Endothelial cell of umbilical vein (primary cell): ENCODE results near the gene CFAP61. TPM values are rescaled to one million over a fixed set of nuclear protein-coding genes. Genes with fewer than 3 reads are reported as not detected.

Source experiments
- BruUV-seq: library from RNA; stranded (reverse); fragments of 400-500 nt; replicated peaks from 2 replicates; lab custom pipeline; 2021; lab: Mats Ljungman, UMichigan
- CTCF ChIA-PET: fragments of 300-600, 350-600 bp; sonication (Branson Sonifier 250); formaldehyde crosslinking; loops from one replicate; lab custom pipeline; 2021; ENCODE audit warnings: antibody characterized with exemption, inconsistent platforms; lab: Charles Lee
- POLR2A ChIA-PET: fragments of 300-600, 350-600 bp; sonication (Branson Sonifier 250); formaldehyde crosslinking; loops from one replicate; lab custom pipeline; 2021; ENCODE audit warnings: antibody characterized with exemption, inconsistent platforms; lab: Charles Lee
- DNase-seq: peaks from one replicate; pipeline ENCODE4 v3.0.0-alpha.2; 2011; ENCODE audit warnings: low read depth, low spot score
- FAIRE-seq: peaks from 2 replicates; lab custom pipeline; 2011; peaks lifted over from hg19 to GRCh38; lab: Jason Lieb, UNC
- H2AFZ ChIP-seq: 2 replicates; pipeline ENCODE4 v1.6.0; 2012; ENCODE audit warnings: low read depth, low read length, control low read depth, inconsistent platforms
- H3K27ac ChIP-seq: 2 replicates; pipeline ENCODE4 v1.5.1; 2011; ENCODE audit warnings: low read depth, mild to moderate bottlenecking, control low read depth, low read length, moderate library complexity; ENCODE audit not compliant: insufficient read depth
- H3K27me3 ChIP-seq, 2 experiments: 2 replicates each; pipeline versions ENCODE4 v1.6.0 to v1.6.1; 2011; ENCODE audit warnings: low read length in 2 of 2, mixed read lengths in 1 of 2; ENCODE audit not compliant: control insufficient read depth in 2 of 2, insufficient read depth in 2 of 2
- H3K36me3 ChIP-seq, 2 experiments: 2 replicates in 1 of 2; 3 replicates in 1 of 2; pipeline ENCODE4 v1.5.1; 2011; ENCODE audit warnings: low read length in 2 of 2, mild to moderate bottlenecking in 1 of 2, moderate library complexity in 1 of 2; ENCODE audit not compliant: control insufficient read depth in 2 of 2, insufficient read depth in 2 of 2; ENCODE audit errors: extremely low read depth in 1 of 2
- H3K4me1 ChIP-seq: 3 replicates; pipeline ENCODE4 v1.5.1; 2011; ENCODE audit warnings: mild to moderate bottlenecking, low read length; ENCODE audit not compliant: control insufficient read depth, insufficient read depth; ENCODE audit errors: extremely low read depth
- H3K4me2 ChIP-seq: 2 replicates; pipeline ENCODE4 v1.6.1; 2011; ENCODE audit warnings: low read length, control low read depth, mixed read lengths; ENCODE audit not compliant: insufficient read depth
- H3K4me3 ChIP-seq, 3 experiments: fragments of 200-600 bp in 1 of 3; sonication (generic), shearing (Covaris generic) in 1 of 3; replicated peaks in 1 of 3; 2 replicates each; pipeline ENCODE4 v1.5.1; 2011 to 2016; ENCODE audit warnings: control low read depth in 3 of 3, low read length in 3 of 3, mild to moderate bottlenecking in 2 of 3, inconsistent platforms in 1 of 3, low read depth in 1 of 3, moderate library complexity in 1 of 3; ENCODE audit not compliant: insufficient read depth in 1 of 3
- H3K79me2 ChIP-seq: 2 replicates; pipeline ENCODE4 v1.6.0; 2012; ENCODE audit warnings: low read length, inconsistent platforms; ENCODE audit not compliant: control insufficient read depth, insufficient read depth
- H3K9ac ChIP-seq: replicated peaks from 2 replicates; pipeline ENCODE3; 2011; ENCODE audit warnings: low read length, control low read depth; ENCODE audit not compliant: insufficient read depth; ENCODE audit errors: extremely low read depth
- H3K9me1 ChIP-seq: replicated peaks from 3 replicates; pipeline ENCODE4 v1.6.0; 2011; ENCODE audit warnings: mild to moderate bottlenecking, low read length; ENCODE audit not compliant: control insufficient read depth, insufficient read depth; ENCODE audit errors: extremely low read depth
- H3K9me3 ChIP-seq: replicated peaks from 2 replicates; pipeline ENCODE4 v1.5.1; 2012; ENCODE audit warnings: low read length, inconsistent platforms; ENCODE audit not compliant: control insufficient read depth, insufficient read depth
- H4K20me1 ChIP-seq: replicated peaks from 2 replicates; pipeline ENCODE3; 2011; ENCODE audit warnings: mild to moderate bottlenecking, low read length; ENCODE audit not compliant: control insufficient read depth, insufficient read depth; ENCODE audit errors: extremely low read depth
- EZH2 ChIP-seq: IDR thresholded peaks from 2 replicates; pipeline ENCODE4 v1.6.1; 2012; ENCODE audit warnings: borderline replicate concordance, low read depth, mild to moderate bottlenecking, moderate library complexity, low read length, inconsistent platforms; ENCODE audit not compliant: severe bottlenecking
- FOS ChIP-seq: IDR thresholded peaks from 2 replicates; pipeline ENCODE4 v1.6.1; 2011; ENCODE audit warnings: mild to moderate bottlenecking, low read length, moderate library complexity, borderline replicate concordance; ENCODE audit not compliant: insufficient read depth
- GATA2 ChIP-seq: IDR thresholded peaks from 2 replicates; pipeline ENCODE4 v1.7.0; 2011; ENCODE audit warnings: low read depth, mild to moderate bottlenecking, moderate library complexity, mixed read lengths, low read length; ENCODE audit not compliant: insufficient read length, insufficient read depth
- POLR2AphosphoS5 ChIP-seq: IDR thresholded peaks from 2 replicates; pipeline ENCODE4 v1.6.1; 2012; ENCODE audit warnings: low read depth, mild to moderate bottlenecking, control low read depth, low read length, moderate library complexity; ENCODE audit not compliant: insufficient read depth
- dilution Hi-C: fragments of 300-500 bp; cut with MboI; formaldehyde crosslinking; loops from one replicate; pipeline ENCODE4 v1.15.0; 2019; ENCODE audit warnings: low sequenced_read_pairs; ENCODE audit not compliant: extremely low pct_ligation_motif_present
- intact Hi-C: fragments of 100-400 bp; cut with micrococcal nuclease; formaldehyde crosslinking; loops from one replicate; pipeline ENCODE4 v1.10.0; 2022
- polyA plus RNA-seq, 4 experiments: library from polyadenylated mRNA; depleted of rRNA in 3 of 4; stranded (reverse) in 3 of 4; unstranded in 1 of 4; fragments of >200 nt; gene quantifications; 2 replicates each; pipeline versions ENCODE4 v1.2.1 to v1.2.3, GENCODE V29; 2011 to 2012; ENCODE audit warnings: missing spikeins in 1 of 4
- total RNA-seq: library from RNA; stranded (reverse); gene quantifications from 2 replicates; pipeline ENCODE4 v1.2.3, GENCODE V29; 2021
- TF ChIP-seq, protein P1 (sequence below), 2 donors: IDR thresholded peaks; 1 replicate in 1 of 2; 2 replicates in 1 of 2; pipeline ENCODE4 v1.5.1; 2011; ENCODE audit warnings: low read length in 2 of 2, mild to moderate bottlenecking in 2 of 2, moderate library complexity in 2 of 2, control low read depth in 1 of 2, inconsistent platforms in 1 of 2, low read depth in 1 of 2; ENCODE audit not compliant: insufficient read depth in 1 of 2; ENCODE audit errors: extremely low read depth in 1 of 2

The CFAP61 gene
- total and polyA plus RNA-seq, 2 donors (not counting 3 experiments of a cell fraction or from before 2014, with no cell fraction given) = not detected

DNA sequence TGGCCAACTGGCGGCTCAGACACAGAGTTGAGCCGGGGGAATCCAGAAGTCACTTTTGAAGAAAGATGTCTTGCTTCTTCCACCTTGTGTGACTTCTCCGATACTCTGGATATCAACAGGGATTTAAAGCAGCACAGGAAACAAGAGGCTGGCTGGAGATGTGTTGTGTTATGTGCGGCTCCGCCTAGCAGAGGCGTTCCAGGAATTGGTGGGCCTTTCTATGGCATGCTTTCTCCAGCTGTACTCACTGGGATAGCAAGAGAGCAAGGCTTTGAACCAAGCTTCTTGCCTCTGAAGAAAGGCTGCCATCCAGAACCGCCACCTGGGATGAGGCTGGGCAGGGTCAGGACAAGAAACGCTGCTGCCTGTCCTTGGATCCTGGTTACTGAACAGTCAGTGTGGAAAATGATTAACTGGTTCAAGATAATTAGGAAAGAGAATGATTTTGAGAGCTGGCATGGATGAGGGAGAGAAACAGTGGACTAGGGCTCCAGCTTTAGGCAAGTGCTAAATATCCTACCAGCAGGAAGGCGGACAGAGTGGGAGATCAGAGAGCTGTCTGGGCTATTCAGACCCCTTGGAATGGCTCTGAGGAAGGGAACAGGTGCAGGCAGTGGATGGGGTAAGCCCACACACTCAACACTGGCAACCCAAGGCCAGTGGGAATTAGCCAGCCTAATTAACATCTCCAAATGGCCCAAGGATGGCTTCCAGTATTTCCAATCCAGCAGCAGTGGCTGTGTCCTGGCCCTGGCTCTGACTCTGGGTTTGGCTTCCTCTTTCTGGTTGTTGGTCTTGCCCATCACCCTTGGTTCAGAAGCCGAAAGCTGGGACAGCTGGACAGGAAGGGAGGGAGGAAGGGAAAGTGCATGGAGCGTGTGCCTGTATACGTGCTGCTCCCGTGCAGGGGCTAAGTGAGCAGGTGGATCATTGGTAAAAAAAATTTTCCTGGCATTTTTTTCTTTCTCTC lies 347.5 kb downstream of the CFAP61 start:
- H3K9me1 ChIP-seq = no peaks in the 10 kb centered on the region
- H3K27ac ChIP-seq = no peak overlapping the region
- no peak overlapping the region for H2AFZ ChIP-seq
- intact Hi-C loops = no loop called here
- dilution Hi-C loops = no loop called here
- DNase-seq = no peak
- no peaks in the 10 kb centered on the region for H4K20me1 ChIP-seq
- no peaks in the 10 kb centered on the region for H3K79me2 ChIP-seq
- TF ChIP-seq FOS (no peak), POLR2AphosphoS5 (no peak), EZH2 (no peak), GATA2 (no peak)
- TF ChIP-seq, protein P1, sequence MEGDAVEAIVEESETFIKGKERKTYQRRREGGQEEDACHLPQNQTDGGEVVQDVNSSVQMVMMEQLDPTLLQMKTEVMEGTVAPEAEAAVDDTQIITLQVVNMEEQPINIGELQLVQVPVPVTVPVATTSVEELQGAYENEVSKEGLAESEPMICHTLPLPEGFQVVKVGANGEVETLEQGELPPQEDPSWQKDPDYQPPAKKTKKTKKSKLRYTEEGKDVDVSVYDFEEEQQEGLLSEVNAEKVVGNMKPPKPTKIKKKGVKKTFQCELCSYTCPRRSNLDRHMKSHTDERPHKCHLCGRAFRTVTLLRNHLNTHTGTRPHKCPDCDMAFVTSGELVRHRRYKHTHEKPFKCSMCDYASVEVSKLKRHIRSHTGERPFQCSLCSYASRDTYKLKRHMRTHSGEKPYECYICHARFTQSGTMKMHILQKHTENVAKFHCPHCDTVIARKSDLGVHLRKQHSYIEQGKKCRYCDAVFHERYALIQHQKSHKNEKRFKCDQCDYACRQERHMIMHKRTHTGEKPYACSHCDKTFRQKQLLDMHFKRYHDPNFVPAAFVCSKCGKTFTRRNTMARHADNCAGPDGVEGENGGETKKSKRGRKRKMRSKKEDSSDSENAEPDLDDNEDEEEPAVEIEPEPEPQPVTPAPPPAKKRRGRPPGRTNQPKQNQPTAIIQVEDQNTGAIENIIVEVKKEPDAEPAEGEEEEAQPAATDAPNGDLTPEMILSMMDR (IDR thresholded peaks at IDR 0.05; ENCODE audit: extremely low read depth in 1 of 2, insufficient read depth in 1 of 2, low read depth in 1 of 2, low read length in 2 of 2) = no peak
- BruUV-seq = no TSS peak
- H3K4me1 ChIP-seq = no peaks in the 10 kb centered on the region
- H3K4me3 ChIP-seq = no peak overlapping the region
- no peak overlapping the region for H3K4me2 ChIP-seq
- no peaks in the 10 kb centered on the region for H3K9me3 ChIP-seq
- no peaks in the 10 kb centered on the region for H3K27me3 ChIP-seq
- POLR2A ChIA-PET = no interaction called here
- no peak overlapping the region for H3K9ac ChIP-seq
- CTCF ChIA-PET = no interaction called here
- FAIRE-seq = no peak
- H3K36me3 ChIP-seq = peaks cover 0 to 5% of the 10 kb centered on the region in 2 experiments
